K562 (cell line): ENCODE data around the gene FAM3C. TPM values are rescaled to one million over a fixed set of nuclear protein-coding genes. Genes with fewer than 3 reads are reported as not detected.

Source experiments
- ATAC-seq: fragments of 200-7000 bp; cut with Tn5 transposase; 3 replicates; pipeline ENCODE4 v1.9.1; 2020; ENCODE audit warnings: moderate library complexity
- BruUV-seq: library from RNA; stranded (reverse); fragments of 400-500 nt; replicated peaks from 2 replicates; lab custom pipeline; 2021; lab: Mats Ljungman, UMichigan
- CTCF ChIA-PET: fragments of 300-600 bp; formaldehyde crosslinking; extraction: SDS; loops from one replicate; lab custom pipeline; 2021; ENCODE audit warnings: low intra/inter-chr PET ratio; lab: Yijun Ruan, JAX
- POLR2A ChIA-PET: fragments of 300-600, 350-650 bp; sonication (Branson Sonifier 250); formaldehyde crosslinking; extraction: SDS; loops from one replicate; lab custom pipeline; 2021; ENCODE audit warnings: antibody characterized with exemption, inconsistent platforms; lab: Yijun Ruan, JAX
- DNase-seq, 4 experiments: peaks; one replicate each; pipeline versions ENCODE4 v3.0.0 to v3.0.0-alpha.2; 2011 to 2018; ENCODE audit warnings: low spot score in 3 of 4, mixed read lengths in 3 of 4; ENCODE audit errors: extremely low read depth in 1 of 4
- FAIRE-seq: peaks from 2 replicates; lab custom pipeline; 2011; peaks lifted over from hg19 to GRCh38; lab: Jason Lieb, UNC
- H2AFZ ChIP-seq: 2 replicates; pipeline ENCODE4 v1.6.0; 2011; ENCODE audit warnings: low read depth, low read length, control low read depth, inconsistent platforms
- H3K27ac ChIP-seq: fragments of 200-600 bp; 3 replicates; pipeline ENCODE4 v1.8.0; 2011; ENCODE audit warnings: low read depth, mild to moderate bottlenecking, control low read depth, inconsistent platforms, low read length, moderate library complexity, mixed read lengths; ENCODE audit errors: extremely low read depth
- H3K27me3 ChIP-seq, 2 experiments: fragments of 300-600 bp in 1 of 2; 2 replicates in 1 of 2; 3 replicates in 1 of 2; pipeline versions ENCODE4 v1.6.0 to v1.8.0; 2011; ENCODE audit warnings: inconsistent platforms in 2 of 2, low read length in 2 of 2, mild to moderate bottlenecking in 1 of 2, mixed read lengths in 1 of 2, moderate library complexity in 1 of 2; ENCODE audit not compliant: control insufficient read depth in 2 of 2, insufficient read depth in 2 of 2
- H3K36me3 ChIP-seq: fragments of 300-600 bp; 3 replicates; pipeline ENCODE4 v1.8.0; 2011; ENCODE audit warnings: mild to moderate bottlenecking, low read length, inconsistent platforms; ENCODE audit not compliant: control insufficient read depth, insufficient read depth
- H3K4me1 ChIP-seq, 2 experiments: fragments of 200-600 bp in 1 of 2; replicated peaks in 1 of 2; 2 replicates in 1 of 2; 3 replicates in 1 of 2; pipeline versions ENCODE4 v1.5.1 to v1.8.0; 2011; ENCODE audit warnings: inconsistent platforms in 2 of 2, low read length in 2 of 2, mild to moderate bottlenecking in 1 of 2, mixed read lengths in 1 of 2, moderate library complexity in 1 of 2; ENCODE audit not compliant: control insufficient read depth in 2 of 2, insufficient read depth in 2 of 2
- H3K4me2 ChIP-seq: 2 replicates; pipeline ENCODE4 v1.6.1; 2011; ENCODE audit warnings: low read length, control low read depth, inconsistent platforms, mixed read lengths; ENCODE audit not compliant: insufficient read depth
- H3K4me3 ChIP-seq: fragments of 200-600 bp; sonication (generic), shearing (Covaris generic); 2 replicates; pipeline ENCODE4 v1.5.1; 2016; ENCODE audit warnings: control low read depth, inconsistent platforms
- H3K79me2 ChIP-seq: fragments of 200-600 bp; 3 replicates; pipeline ENCODE4 v1.8.0; 2011; ENCODE audit warnings: low read length, inconsistent platforms; ENCODE audit not compliant: control insufficient read depth, insufficient read depth
- H3K9ac ChIP-seq, 2 experiments: 2 replicates each; pipeline versions ENCODE4 v1.6.0 to v1.6.1; 2011; ENCODE audit warnings: low read depth in 2 of 2, low read length in 2 of 2, control low read depth in 1 of 2, inconsistent platforms in 1 of 2, mild to moderate bottlenecking in 1 of 2, mixed read lengths in 1 of 2; ENCODE audit not compliant: insufficient read depth in 1 of 2
- H3K9me1 ChIP-seq: one replicate; pipeline ENCODE4 v1.6.0; 2011; ENCODE audit warnings: inconsistent platforms, mild to moderate bottlenecking, low read length, moderate library complexity; ENCODE audit not compliant: control insufficient read depth, insufficient read depth
- H3K9me3 ChIP-seq: replicated peaks from 2 replicates; pipeline ENCODE4 v1.5.1; 2011; ENCODE audit warnings: low read depth, low read length, inconsistent platforms; ENCODE audit not compliant: control insufficient read depth, insufficient read depth
- H4K20me1 ChIP-seq: replicated peaks from 2 replicates; pipeline ENCODE4 v1.6.1; 2011; ENCODE audit warnings: low read length, inconsistent platforms, mixed read lengths; ENCODE audit not compliant: control insufficient read depth, insufficient read depth
- ATF4 ChIP-seq: fragments of 450-650 bp; formaldehyde crosslinking; IDR thresholded peaks from 2 replicates; pipeline ENCODE4 v1.4.0; 2022; ENCODE audit warnings: mild to moderate bottlenecking, moderate library complexity
- CTCF ChIP-seq, 3 experiments: IDR thresholded peaks in 2 of 3; conservative IDR thresholded peaks in 1 of 3; 2 replicates each; pipeline ENCODE4 v1.5.1; 2011 to 2012; ENCODE audit warnings: low read length in 3 of 3, mild to moderate bottlenecking in 3 of 3, control low read depth in 2 of 3, improper control_type of control experiment in 1 of 3, inconsistent platforms in 1 of 3, low read depth in 1 of 3, mixed read lengths in 1 of 3, moderate library complexity in 1 of 3; ENCODE audit not compliant: insufficient read depth in 2 of 3
- ESRRB ChIP-seq: fragments of 250-450 bp; sonication (Bioruptor Pico); IDR thresholded peaks from 2 replicates; pipeline ENCODE4 v1.5.0; 2020; ENCODE audit warnings: mild to moderate bottlenecking, moderate library complexity, borderline replicate concordance
- HOXB6 ChIP-seq: fragments of 250-450 bp; sonication (Bioruptor Pico); IDR thresholded peaks from 2 replicates; pipeline ENCODE4 v1.5.1; 2022; ENCODE audit warnings: mild to moderate bottlenecking, borderline replicate concordance
- KAT7 ChIP-seq: sonication (generic); formaldehyde crosslinking; IDR thresholded peaks from 2 replicates; pipeline ENCODE4 v1.8.0; 2022; ENCODE audit warnings: missing genetic modification reagents, mild to moderate bottlenecking, borderline replicate concordance
- MAFF ChIP-seq: IDR thresholded peaks from 2 replicates; pipeline ENCODE4 v1.6.1; 2012; ENCODE audit warnings: low read length, improper control_type of control experiment
- MYNN ChIP-seq, 2 experiments: sonication (generic); formaldehyde crosslinking in 1 of 2; IDR thresholded peaks; 2 replicates each; pipeline versions ENCODE4 v1.5.0 to v1.6.1; 2016 to 2020; ENCODE audit warnings: antibody characterized with exemption in 1 of 2, missing genetic modification reagents in 1 of 2
- NFIX ChIP-seq: fragments of 250-450 bp; sonication (Bioruptor Pico); IDR thresholded peaks from 2 replicates; pipeline ENCODE4 v1.4.0; 2020; ENCODE audit warnings: low read depth, mild to moderate bottlenecking, moderate library complexity
- OTX1 ChIP-seq: fragments of 450-650 bp; formaldehyde crosslinking; IDR thresholded peaks from 2 replicates; pipeline ENCODE4 v1.4.0; 2022; ENCODE audit warnings: mild to moderate bottlenecking
- POLR2A ChIP-seq: fragments of 450-650 bp; conservative IDR thresholded peaks from 2 replicates; pipeline ENCODE4 v1.6.1; 2016
- POLR2B ChIP-seq: fragments of 450-650 bp; IDR thresholded peaks from 2 replicates; pipeline ENCODE4 v1.6.1; 2018; ENCODE audit warnings: low read depth; ENCODE audit not compliant: partially characterized antibody
- RBM22 ChIP-seq: fragments of 200-400 bp; formaldehyde crosslinking; IDR thresholded peaks from 2 replicates; pipeline ENCODE4 v1.6.1; 2018; ENCODE audit warnings: low read length, low read depth; ENCODE audit not compliant: poor library complexity, severe bottlenecking
- RBM39 ChIP-seq: fragments of 200-400 bp; formaldehyde crosslinking; optimal IDR thresholded peaks from 2 replicates; pipeline ENCODE3; 2018; ENCODE audit warnings: low read depth, low read length
- RHOXF2B ChIP-seq: fragments of 250-450 bp; sonication (Bioruptor Pico); conservative IDR thresholded peaks from 2 replicates; pipeline ENCODE4 v1.5.1; 2021
- SIX5 ChIP-seq, 2 experiments: IDR thresholded peaks; 2 replicates each; pipeline ENCODE4 v1.6.1; 2011; ENCODE audit warnings: low read length in 2 of 2, borderline replicate concordance in 1 of 2, low read depth in 1 of 2, mild to moderate bottlenecking in 1 of 2, moderate library complexity in 1 of 2; ENCODE audit not compliant: insufficient read depth in 1 of 2
- SNIP1 ChIP-seq: fragments of 450-650 bp; IDR thresholded peaks from 2 replicates; pipeline ENCODE4 v1.7.1; 2017; ENCODE audit warnings: low read depth, mild to moderate bottlenecking
- SUPT5H ChIP-seq: fragments of 450-650 bp; IDR thresholded peaks from 2 replicates; pipeline ENCODE4 v1.6.1; 2016
- ZNF644 ChIP-seq: fragments of 200-800 bp; sonication (Bioruptor generic); IDR thresholded peaks from 2 replicates; pipeline ENCODE4 v1.6.1; 2016; ENCODE audit warnings: low read depth, missing genetic modification characterization, missing compliant biosample characterization
- WGBS: fragments of 100-300 bp; shearing (Covaris generic); methylation state at CpG from one replicate; pipeline ENCODE4 v1.1.6; 2016; ENCODE audit warnings: low coverage, mixed read lengths; ENCODE audit not compliant: insufficient coverage; ENCODE audit errors: missing lambda C conversion rate; 5-methylcytosine and 5-hydroxymethylcytosine counted together
- in situ Hi-C: fragments of 300-500 bp; cut with MboI; formaldehyde crosslinking; loops from 4 replicates; pipeline ENCODE4 v1.15.0; 2018; ENCODE audit warnings: inconsistent platforms, mixed read lengths
- intact Hi-C: fragments of 100-400 bp; cut with micrococcal nuclease; formaldehyde crosslinking; loops from 2 replicates; pipeline ENCODE4 v1.14.2; 2022
- polyA plus RNA-seq, 8 experiments: library from polyadenylated mRNA; depleted of rRNA in 4 of 8; stranded (reverse) in 5 of 8; unstranded in 3 of 8; fragments of >200 nt; fragmentation: Nextera tagmentation in 2 of 8; fragmentation: Illumina TruSeq in 1 of 8; extraction: Ambion mirVana in 2 of 8; extraction: Trizol in 1 of 8; gene quantifications; 2 replicates each; pipeline versions ENCODE4 v1.2.1 to v1.2.3, GENCODE V29; 2011 to 2014; ENCODE audit warnings: inconsistent platforms in 1 of 8, missing spikeins in 1 of 8
- total RNA-seq, 7 experiments: library from RNA; depleted of rRNA in 6 of 7; stranded (reverse); fragments of >200 nt in 6 of 7; fragmentation: Illumina TruSeq in 2 of 7; extraction: Trizol in 2 of 7; gene quantifications; 2 replicates each; pipeline versions ENCODE4 v1.2.1 to v1.2.3, GENCODE V29; 2011 to 2021; ENCODE audit warnings: low replicate concordance in 1 of 7

The FAM3C gene
- total and polyA plus RNA-seq, 9 of the 15 experiments (the other 6 are each of a cell fraction or from before 2014, with no cell fraction given) = 10.6 to 42.6 (median 30.0) TPM

- WGBS = 63% methylated on average over 6 of the region's 6 CpGs
- Histone ChIP-seq H3K9ac (peak overlapping the region in 1 of 2 experiments; percentile 38; a peak in 1 of 4 replicates), H3K79me2 (no peaks in the 10 kb centered on the region), H3K27ac (no peak overlapping the region), H4K20me1 (no peaks in the 10 kb centered on the region), H3K9me1 (no peaks in the 10 kb centered on the region), H3K4me1 (no peaks in the 10 kb centered on the region), H3K36me3 (peaks cover 14% of the 10 kb centered on the region; the same call in 2 of the 3 replicates), H2AFZ (no peak overlapping the region), H3K27me3 (no peaks in the 10 kb centered on the region), H3K4me3 (no peak overlapping the region), H3K4me2 (no peak overlapping the region), H3K9me3 (no peaks in the 10 kb centered on the region)
- intact Hi-C loops = no loop called here
- in situ Hi-C loops = no loop called here
- CTCF ChIA-PET = interaction anchor here (0.5 to 0.6 kb wide), 3 partner anchors 177 to 575 kb away, joined by 3 read pairs; no protein-coding TSS in a partner anchor
- POLR2A ChIA-PET = no interaction called here
- TF ChIP-seq ZNF644 (tag) (no peak), POLR2A (peak; percentile 66), MYNN (IDR thresholded peaks at IDR 0.05) (0 out of 2 replicates have a peak, but pooled peaks have one; percentile 35), MYNN (CRISPR knock-in tag; IDR thresholded peaks at IDR 0.05) (no peak), RHOXF2B (no peak), OTX1 (CRISPR knock-in tag) (0 out of 2 replicates have a peak, but pooled peaks have one; percentile 1), NFIX (CRISPR knock-in tag) (no peak), RBM22 (peak; percentile 32), ATF4 (CRISPR knock-in tag) (no peak), SNIP1 (no peak), CTCF (IDR thresholded peaks at IDR 0.05 in 2 of 3, conservative IDR thresholded peaks at IDR 0.05 in 1 of 3; ENCODE audit: insufficient read depth in 2 of 3, low read depth in 1 of 3, low read length in 3 of 3) (0 out of 6 replicates have a peak, but pooled peaks of 1 of the 3 experiments have one; percentile 16), SIX5 (IDR thresholded peaks at IDR 0.05; ENCODE audit: borderline replicate concordance in 1 of 2, insufficient read depth in 1 of 2, low read depth in 1 of 2, low read length in 2 of 2) (no peak), HOXB6 (CRISPR knock-in tag) (no peak), MAFF (no peak), POLR2B (peak; percentile 60), RBM39 (no peak), KAT7 (CRISPR knock-in tag) (no peak), SUPT5H (0 out of 2 replicates have a peak, but pooled peaks have one; percentile 26), ESRRB (CRISPR knock-in tag) (no peak)
- TSS peak; percentile 8 for BruUV-seq
- DNase-seq (no peak), ATAC-seq (peak; percentile 74), FAIRE-seq (no peak)
These were observed 92.5 kb downstream of the FAM3C start for GRCh38 chr7:121303422-121304101.
